Measurements from ENCODE around the gene MOV10L1. TPM values are rescaled to one million over a fixed set of nuclear protein-coding genes. Genes with fewer than 3 reads are reported as not detected.

MOV10L1 gene
- total and polyA plus RNA-seq, 2 experiments from 2014 or later = 0.73 to 1.8 TPM

DNA sequence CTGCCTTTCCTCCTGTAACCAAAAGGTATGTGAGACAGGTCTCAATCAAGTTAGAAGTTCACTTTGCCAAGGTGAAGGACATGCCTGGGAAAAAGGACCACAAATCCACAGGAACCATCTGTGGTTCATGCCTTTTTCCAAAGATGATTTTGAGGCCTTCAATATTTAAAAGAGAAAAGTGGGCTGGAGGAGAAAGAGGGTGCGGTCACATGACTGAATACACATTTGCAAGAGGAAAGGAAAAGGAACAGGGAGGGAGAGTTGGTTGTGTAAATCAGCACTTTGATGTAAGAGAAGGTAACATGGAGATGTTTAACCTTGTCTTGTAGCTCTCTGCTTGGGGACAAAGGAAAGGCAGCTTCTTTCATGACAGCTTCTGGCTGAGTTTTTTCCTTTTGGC, 21.2 kb downstream of the MOV10L1 start:
- Histone ChIP-seq H3K9me2 (ENCODE audit: insufficient read depth) (no peaks in the 10 kb centered on the region), H3K4me2 (no peak overlapping the region), H2AFZ (no peak overlapping the region; the same call in 1 of the 2 replicates), H3K4me1 (ENCODE audit: insufficient read depth) (no peaks in the 10 kb centered on the region), H3F3A (replicated peaks; ENCODE audit: low read depth) (no peaks in the 10 kb centered on the region), H3K4me3 (no peak overlapping the region), H3K27ac (ENCODE audit: low read depth) (no peak overlapping the region), H3K27me3 (ENCODE audit: insufficient read depth) (no peaks in the 10 kb centered on the region), H3K79me2 (replicated peaks; ENCODE audit: insufficient read depth) (no peaks in the 10 kb centered on the region), H3K36me3 (ENCODE audit: insufficient read depth) (no peaks in the 10 kb centered on the region), H4K20me1 (replicated peaks; ENCODE audit: insufficient read depth) (no peaks in the 10 kb centered on the region)
- H3K4me3 Mint-ChIP-seq = no peak overlapping the region
- no peak overlapping the region for H3K27ac Mint-ChIP-seq
- peaks cover 9% of the 10 kb centered on the region for H3K27me3 Mint-ChIP-seq (ENCODE audit: insufficient read depth, low read depth, poor library complexity)
- TF ChIP-seq ZNF114 (CRISPR knock-in tag; IDR thresholded peaks at IDR 0.05) (no peak), POLR2AphosphoS5 (IDR thresholded peaks at IDR 0.05; ENCODE audit: low read depth) (no peak), EZH2 (IDR thresholded peaks at IDR 0.05; ENCODE audit: low read depth, unreplicated experiment) (no peak), JUNB (IDR thresholded peaks at IDR 0.05; ENCODE audit: unreplicated experiment) (no peak), EZH2phosphoT487 (IDR thresholded peaks at IDR 0.05; ENCODE audit: unreplicated experiment) (no peak), CTCF (conservative IDR thresholded peaks at IDR 0.05; ENCODE audit: low read depth in 2 of 2) (no peak), CREB1 (CRISPR knock-in tag; IDR thresholded peaks at IDR 0.05; ENCODE audit: low read depth) (no peak), ZNF331 (CRISPR knock-in tag; IDR thresholded peaks at IDR 0.05; ENCODE audit: low read depth) (no peak), STAT1 (IDR thresholded peaks at IDR 0.05; ENCODE audit: unreplicated experiment) (no peak), NANOG (IDR thresholded peaks at IDR 0.05; ENCODE audit: borderline replicate concordance) (no peak)
- TF ChIP-seq, protein P1, sequence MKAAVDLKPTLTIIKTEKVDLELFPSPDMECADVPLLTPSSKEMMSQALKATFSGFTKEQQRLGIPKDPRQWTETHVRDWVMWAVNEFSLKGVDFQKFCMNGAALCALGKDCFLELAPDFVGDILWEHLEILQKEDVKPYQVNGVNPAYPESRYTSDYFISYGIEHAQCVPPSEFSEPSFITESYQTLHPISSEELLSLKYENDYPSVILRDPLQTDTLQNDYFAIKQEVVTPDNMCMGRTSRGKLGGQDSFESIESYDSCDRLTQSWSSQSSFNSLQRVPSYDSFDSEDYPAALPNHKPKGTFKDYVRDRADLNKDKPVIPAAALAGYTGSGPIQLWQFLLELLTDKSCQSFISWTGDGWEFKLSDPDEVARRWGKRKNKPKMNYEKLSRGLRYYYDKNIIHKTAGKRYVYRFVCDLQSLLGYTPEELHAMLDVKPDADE (IDR thresholded peaks at IDR 0.05) = no peak
- TF ChIP-seq, protein P2, sequence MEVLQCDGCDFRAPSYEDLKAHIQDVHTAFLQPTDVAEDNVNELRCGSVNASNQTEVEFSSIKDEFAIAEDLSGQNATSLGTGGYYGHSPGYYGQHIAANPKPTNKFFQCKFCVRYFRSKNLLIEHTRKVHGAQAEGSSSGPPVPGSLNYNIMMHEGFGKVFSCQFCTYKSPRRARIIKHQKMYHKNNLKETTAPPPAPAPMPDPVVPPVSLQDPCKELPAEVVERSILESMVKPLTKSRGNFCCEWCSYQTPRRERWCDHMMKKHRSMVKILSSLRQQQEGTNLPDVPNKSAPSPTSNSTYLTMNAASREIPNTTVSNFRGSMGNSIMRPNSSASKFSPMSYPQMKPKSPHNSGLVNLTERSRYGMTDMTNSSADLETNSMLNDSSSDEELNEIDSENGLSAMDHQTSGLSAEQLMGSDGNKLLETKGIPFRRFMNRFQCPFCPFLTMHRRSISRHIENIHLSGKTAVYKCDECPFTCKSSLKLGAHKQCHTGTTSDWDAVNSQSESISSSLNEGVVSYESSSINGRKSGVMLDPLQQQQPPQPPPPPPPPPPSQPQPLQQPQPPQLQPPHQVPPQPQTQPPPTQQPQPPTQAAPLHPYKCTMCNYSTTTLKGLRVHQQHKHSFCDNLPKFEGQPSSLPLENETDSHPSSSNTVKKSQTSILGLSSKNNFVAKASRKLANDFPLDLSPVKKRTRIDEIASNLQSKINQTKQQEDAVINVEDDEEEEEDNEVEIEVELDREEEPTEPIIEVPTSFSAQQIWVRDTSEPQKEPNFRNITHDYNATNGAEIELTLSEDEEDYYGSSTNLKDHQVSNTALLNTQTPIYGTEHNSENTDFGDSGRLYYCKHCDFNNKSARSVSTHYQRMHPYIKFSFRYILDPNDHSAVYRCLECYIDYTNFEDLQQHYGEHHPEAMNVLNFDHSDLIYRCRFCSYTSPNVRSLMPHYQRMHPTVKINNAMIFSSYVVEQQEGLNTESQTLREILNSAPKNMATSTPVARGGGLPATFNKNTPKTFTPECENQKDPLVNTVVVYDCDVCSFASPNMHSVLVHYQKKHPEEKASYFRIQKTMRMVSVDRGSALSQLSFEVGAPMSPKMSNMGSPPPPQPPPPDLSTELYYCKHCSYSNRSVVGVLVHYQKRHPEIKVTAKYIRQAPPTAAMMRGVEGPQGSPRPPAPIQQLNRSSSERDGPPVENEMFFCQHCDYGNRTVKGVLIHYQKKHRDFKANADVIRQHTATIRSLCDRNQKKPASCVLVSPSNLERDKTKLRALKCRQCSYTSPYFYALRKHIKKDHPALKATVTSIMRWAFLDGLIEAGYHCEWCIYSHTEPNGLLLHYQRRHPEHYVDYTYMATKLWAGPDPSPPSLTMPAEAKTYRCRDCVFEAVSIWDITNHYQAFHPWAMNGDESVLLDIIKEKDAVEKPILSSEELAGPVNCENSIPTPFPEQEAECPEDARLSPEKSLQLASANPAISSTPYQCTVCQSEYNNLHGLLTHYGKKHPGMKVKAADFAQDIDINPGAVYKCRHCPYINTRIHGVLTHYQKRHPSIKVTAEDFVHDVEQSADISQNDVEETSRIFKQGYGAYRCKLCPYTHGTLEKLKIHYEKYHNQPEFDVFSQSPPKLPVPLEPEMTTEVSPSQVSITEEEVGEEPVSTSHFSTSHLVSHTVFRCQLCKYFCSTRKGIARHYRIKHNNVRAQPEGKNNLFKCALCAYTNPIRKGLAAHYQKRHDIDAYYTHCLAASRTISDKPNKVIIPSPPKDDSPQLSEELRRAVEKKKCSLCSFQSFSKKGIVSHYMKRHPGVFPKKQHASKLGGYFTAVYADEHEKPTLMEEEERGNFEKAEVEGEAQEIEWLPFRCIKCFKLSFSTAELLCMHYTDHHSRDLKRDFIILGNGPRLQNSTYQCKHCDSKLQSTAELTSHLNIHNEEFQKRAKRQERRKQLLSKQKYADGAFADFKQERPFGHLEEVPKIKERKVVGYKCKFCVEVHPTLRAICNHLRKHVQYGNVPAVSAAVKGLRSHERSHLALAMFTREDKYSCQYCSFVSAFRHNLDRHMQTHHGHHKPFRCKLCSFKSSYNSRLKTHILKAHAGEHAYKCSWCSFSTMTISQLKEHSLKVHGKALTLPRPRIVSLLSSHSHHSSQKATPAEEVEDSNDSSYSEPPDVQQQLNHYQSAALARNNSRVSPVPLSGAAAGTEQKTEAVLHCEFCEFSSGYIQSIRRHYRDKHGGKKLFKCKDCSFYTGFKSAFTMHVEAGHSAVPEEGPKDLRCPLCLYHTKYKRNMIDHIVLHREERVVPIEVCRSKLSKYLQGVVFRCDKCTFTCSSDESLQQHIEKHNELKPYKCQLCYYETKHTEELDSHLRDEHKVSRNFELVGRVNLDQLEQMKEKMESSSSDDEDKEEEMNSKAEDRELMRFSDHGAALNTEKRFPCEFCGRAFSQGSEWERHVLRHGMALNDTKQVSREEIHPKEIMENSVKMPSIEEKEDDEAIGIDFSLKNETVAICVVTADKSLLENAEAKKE (CRISPR knock-in tag; IDR thresholded peaks at IDR 0.05) = no peak
- TF ChIP-seq, protein P3, sequence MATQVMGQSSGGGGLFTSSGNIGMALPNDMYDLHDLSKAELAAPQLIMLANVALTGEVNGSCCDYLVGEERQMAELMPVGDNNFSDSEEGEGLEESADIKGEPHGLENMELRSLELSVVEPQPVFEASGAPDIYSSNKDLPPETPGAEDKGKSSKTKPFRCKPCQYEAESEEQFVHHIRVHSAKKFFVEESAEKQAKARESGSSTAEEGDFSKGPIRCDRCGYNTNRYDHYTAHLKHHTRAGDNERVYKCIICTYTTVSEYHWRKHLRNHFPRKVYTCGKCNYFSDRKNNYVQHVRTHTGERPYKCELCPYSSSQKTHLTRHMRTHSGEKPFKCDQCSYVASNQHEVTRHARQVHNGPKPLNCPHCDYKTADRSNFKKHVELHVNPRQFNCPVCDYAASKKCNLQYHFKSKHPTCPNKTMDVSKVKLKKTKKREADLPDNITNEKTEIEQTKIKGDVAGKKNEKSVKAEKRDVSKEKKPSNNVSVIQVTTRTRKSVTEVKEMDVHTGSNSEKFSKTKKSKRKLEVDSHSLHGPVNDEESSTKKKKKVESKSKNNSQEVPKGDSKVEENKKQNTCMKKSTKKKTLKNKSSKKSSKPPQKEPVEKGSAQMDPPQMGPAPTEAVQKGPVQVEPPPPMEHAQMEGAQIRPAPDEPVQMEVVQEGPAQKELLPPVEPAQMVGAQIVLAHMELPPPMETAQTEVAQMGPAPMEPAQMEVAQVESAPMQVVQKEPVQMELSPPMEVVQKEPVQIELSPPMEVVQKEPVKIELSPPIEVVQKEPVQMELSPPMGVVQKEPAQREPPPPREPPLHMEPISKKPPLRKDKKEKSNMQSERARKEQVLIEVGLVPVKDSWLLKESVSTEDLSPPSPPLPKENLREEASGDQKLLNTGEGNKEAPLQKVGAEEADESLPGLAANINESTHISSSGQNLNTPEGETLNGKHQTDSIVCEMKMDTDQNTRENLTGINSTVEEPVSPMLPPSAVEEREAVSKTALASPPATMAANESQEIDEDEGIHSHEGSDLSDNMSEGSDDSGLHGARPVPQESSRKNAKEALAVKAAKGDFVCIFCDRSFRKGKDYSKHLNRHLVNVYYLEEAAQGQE (IDR thresholded peaks at IDR 0.05; ENCODE audit: unreplicated experiment) = no peak
- no peaks in the 10 kb centered on the region for H3K36me3 Mint-ChIP-seq (ENCODE audit: low read depth)
- ATAC-seq (no peak), DNase-seq (ENCODE audit: low spot score) (peak; percentile 26)
- H3K9me3 Mint-ChIP-seq = no peaks in the 10 kb centered on the region; the same call in 2 of the 3 replicates
- H3K4me1 Mint-ChIP-seq = peaks cover 7% of the 10 kb centered on the region

Data from GM23338 (cell line).